Stimulated activated CD8-positive, alpha-beta memory T cell treated with anti-CD3 and anti-CD28 coated beads, Interleukin-7, amount 100 ng/mL, for 1 hour (primary cell): ENCODE data around the gene BID.

Experiments used
- DNase-seq, 2 donors: peaks; one replicate each; pipeline ENCODE4 v3.0.0-alpha.2; 2020; ENCODE audit warnings: low read depth in 2 of 2

BID gene

GRCh38 chr22:17774206-17774925 lies at the start of gene BID:
Gene BID, minus strand, starts transcription at chr22:17774469. Its CDS starts 24,353 bp downstream, at chr22:17750116.
- DNase-seq: no peak

- DNase-seq: no peak
Measured at GRCh38 chr22:17823964-17824363, 49.7 kb upstream of the BID start.

- no peak for DNase-seq
Measured at GRCh38 chr22:17823226-17823625, 49.0 kb upstream of the BID start.

- DNase-seq: no peak
Measured at GRCh38 chr22:17822087-17822486, 47.8 kb upstream of the BID start.

- no peak for DNase-seq
Measured at GRCh38 chr22:17820879-17821439, 46.7 kb upstream of the BID start.

- no peak for DNase-seq
Measured at GRCh38 chr22:17818649-17819048, 44.4 kb upstream of the BID start.

GRCh38 chr22:17818180-17818579 lies 43.9 kb upstream of the BID start:
- no peak for DNase-seq

- no peak for DNase-seq
Measured at GRCh38 chr22:17817511-17818065, 43.3 kb upstream of the BID start.

- DNase-seq: no peak
Measured at GRCh38 chr22:17817079-17817478, 42.8 kb upstream of the BID start.

GRCh38 chr22:17816649-17817048 lies 42.4 kb upstream of the BID start:
- DNase-seq: no peak

GRCh38 chr22:17815703-17816254 lies 41.5 kb upstream of the BID start:
- DNase-seq: no peak

- DNase-seq: no peak
Measured at GRCh38 chr22:17814830-17815229, 40.6 kb upstream of the BID start.

GRCh38 chr22:17814084-17814483 lies 39.8 kb upstream of the BID start:
- no peak for DNase-seq

GRCh38 chr22:17811119-17811518 lies 36.9 kb upstream of the BID start:
- DNase-seq: no peak

GRCh38 chr22:17810570-17811116 lies 36.4 kb upstream of the BID start:
- no peak for DNase-seq

- DNase-seq: no peak
Measured at GRCh38 chr22:17808693-17809403, 34.6 kb upstream of the BID start.

- no peak for DNase-seq
Measured at GRCh38 chr22:17807578-17808410, 33.5 kb upstream of the BID start.

- DNase-seq: no peak
Measured at GRCh38 chr22:17807086-17807485, 32.8 kb upstream of the BID start.

- no peak for DNase-seq
Measured at GRCh38 chr22:17806437-17806836, 32.2 kb upstream of the BID start.

GRCh38 chr22:17804331-17805080 lies 30.2 kb upstream of the BID start:
- no peak for DNase-seq
